Muscle of back (tissue), 11 donors: ENCODE results near the gene YWHAE. TPM values are rescaled to one million over a fixed set of nuclear protein-coding genes. Genes with fewer than 3 reads are reported as not detected.
"Not testable (repeated sequence)": the region's sequence is repeated elsewhere in the genome, so short reads cannot be mapped to it uniquely, and the experiment has no call there.

ENCODE experiments used
- DNase-seq, 3 donors: peaks; one replicate each; pipeline versions ENCODE4 v3.0.0 to v3.0.0-alpha.2; 2013
- polyA plus RNA-seq, 10 donors: library from polyadenylated mRNA; unstranded; fragments of 120-200 nt; gene quantifications; one replicate each; pipeline ENCODE4 v1.2.1, GENCODE V29; 2013; ENCODE audit not compliant: insufficient read length in 10 of 10

YWHAE gene
- polyA plus RNA-seq, 10 donors = 665 to 848 (median 762) TPM

- no peak for DNase-seq
These were observed 55.5 kb downstream of the YWHAE start for GRCh38 chr17:1344521-1344920.

- DNase-seq = no peak
These were observed 56.5 kb downstream of the YWHAE start for GRCh38 chr17:1343554-1343953.

- no peak for DNase-seq
These were observed 59.7 kb downstream of the YWHAE start for GRCh38 chr17:1340371-1340770.

- no peak for DNase-seq
These were observed 68.3 kb downstream of the YWHAE start for GRCh38 chr17:1331708-1332107.

- no peak for DNase-seq
These were observed 70.2 kb downstream of the YWHAE start for GRCh38 chr17:1329745-1330343.

GRCh38 chr17:1328437-1328836 lies 71.6 kb downstream of the YWHAE start:
- no peak for DNase-seq

- DNase-seq = no peak
These were observed 74.3 kb downstream of the YWHAE start for GRCh38 chr17:1325766-1326165.

GRCh38 chr17:1324201-1324771 lies 75.7 kb downstream of the YWHAE start:
- DNase-seq = no peak

GRCh38 chr17:1323336-1323735 lies 76.7 kb downstream of the YWHAE start:
- DNase-seq = no peak

- DNase-seq = no peak
These were observed 77.5 kb downstream of the YWHAE start for GRCh38 chr17:1322480-1322879.

GRCh38 chr17:1322014-1322428 lies 78.0 kb downstream of the YWHAE start:
- DNase-seq = no peak

GRCh38 chr17:1315891-1316403 lies 84.1 kb downstream of the YWHAE start:
- no peak for DNase-seq

GRCh38 chr17:1315409-1315808 lies 84.6 kb downstream of the YWHAE start:
- DNase-seq = no peak

GRCh38 chr17:1313270-1314005 lies 86.6 kb downstream of the YWHAE start:
- no peak for DNase-seq

GRCh38 chr17:1312261-1312870 lies 87.7 kb downstream of the YWHAE start:
- DNase-seq = no peak

GRCh38 chr17:1307829-1308228 lies 92.2 kb downstream of the YWHAE start:
- DNase-seq = not testable (repeated sequence)

- DNase-seq = no peak
These were observed 95.0 kb downstream of the YWHAE start for GRCh38 chr17:1304962-1305563.

- DNase-seq = no peak
These were observed 95.5 kb downstream of the YWHAE start for GRCh38 chr17:1304522-1304921.

- no peak for DNase-seq
These were observed 97.3 kb downstream of the YWHAE start for GRCh38 chr17:1302761-1303160.

GRCh38 chr17:1301546-1301945 lies 98.5 kb downstream of the YWHAE start:
- no peak for DNase-seq

GRCh38 chr17:1300371-1300905 lies 99.6 kb downstream of the YWHAE start:
- DNase-seq = no peak
